ENCODE data around the gene KCTD15.

DNA sequence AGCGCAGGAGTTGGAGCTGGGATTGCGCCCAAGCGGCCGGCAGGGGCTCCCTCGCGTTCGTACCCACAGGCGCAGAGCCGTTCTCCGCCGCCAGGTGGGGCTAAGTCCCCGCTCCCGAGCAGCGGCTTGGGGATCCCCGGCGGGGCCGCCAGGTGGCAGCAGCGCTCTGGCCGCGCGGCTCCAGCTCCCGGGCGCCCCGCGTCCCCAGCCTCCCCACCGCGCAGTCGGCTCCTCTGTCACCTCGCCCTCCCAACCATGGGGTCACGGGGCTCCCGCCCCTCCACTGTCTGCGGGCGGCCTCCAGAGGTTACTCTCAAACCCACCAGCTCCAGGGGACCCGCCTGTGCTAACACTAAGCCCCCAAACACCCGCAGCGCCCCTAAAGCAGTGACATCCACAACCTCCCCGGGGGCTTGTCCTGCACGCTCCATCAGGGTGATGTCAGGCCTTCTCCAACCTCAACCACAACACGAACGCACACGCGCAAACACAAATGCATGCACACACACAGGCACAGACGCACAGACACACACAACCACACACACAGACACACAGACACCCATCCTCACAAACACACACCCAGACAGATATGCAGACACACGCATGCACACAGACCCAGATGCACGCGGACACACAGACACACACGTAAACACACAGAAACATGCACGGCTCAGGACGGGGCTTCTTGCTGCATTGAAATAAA is 18.4 kb upstream of the KCTD15 start:
- no peak for TF ChIP-seq JUND (IDR thresholded peaks at IDR 0.05)
- TF ChIP-seq, protein P1, sequence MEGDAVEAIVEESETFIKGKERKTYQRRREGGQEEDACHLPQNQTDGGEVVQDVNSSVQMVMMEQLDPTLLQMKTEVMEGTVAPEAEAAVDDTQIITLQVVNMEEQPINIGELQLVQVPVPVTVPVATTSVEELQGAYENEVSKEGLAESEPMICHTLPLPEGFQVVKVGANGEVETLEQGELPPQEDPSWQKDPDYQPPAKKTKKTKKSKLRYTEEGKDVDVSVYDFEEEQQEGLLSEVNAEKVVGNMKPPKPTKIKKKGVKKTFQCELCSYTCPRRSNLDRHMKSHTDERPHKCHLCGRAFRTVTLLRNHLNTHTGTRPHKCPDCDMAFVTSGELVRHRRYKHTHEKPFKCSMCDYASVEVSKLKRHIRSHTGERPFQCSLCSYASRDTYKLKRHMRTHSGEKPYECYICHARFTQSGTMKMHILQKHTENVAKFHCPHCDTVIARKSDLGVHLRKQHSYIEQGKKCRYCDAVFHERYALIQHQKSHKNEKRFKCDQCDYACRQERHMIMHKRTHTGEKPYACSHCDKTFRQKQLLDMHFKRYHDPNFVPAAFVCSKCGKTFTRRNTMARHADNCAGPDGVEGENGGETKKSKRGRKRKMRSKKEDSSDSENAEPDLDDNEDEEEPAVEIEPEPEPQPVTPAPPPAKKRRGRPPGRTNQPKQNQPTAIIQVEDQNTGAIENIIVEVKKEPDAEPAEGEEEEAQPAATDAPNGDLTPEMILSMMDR (IDR thresholded peaks at IDR 0.05; ENCODE audit: low read depth, low read length, missing input control): peak; percentile 100
- TF ChIP-seq YY1 (IDR thresholded peaks at IDR 0.05): no peak
- TF ChIP-seq, protein P2, sequence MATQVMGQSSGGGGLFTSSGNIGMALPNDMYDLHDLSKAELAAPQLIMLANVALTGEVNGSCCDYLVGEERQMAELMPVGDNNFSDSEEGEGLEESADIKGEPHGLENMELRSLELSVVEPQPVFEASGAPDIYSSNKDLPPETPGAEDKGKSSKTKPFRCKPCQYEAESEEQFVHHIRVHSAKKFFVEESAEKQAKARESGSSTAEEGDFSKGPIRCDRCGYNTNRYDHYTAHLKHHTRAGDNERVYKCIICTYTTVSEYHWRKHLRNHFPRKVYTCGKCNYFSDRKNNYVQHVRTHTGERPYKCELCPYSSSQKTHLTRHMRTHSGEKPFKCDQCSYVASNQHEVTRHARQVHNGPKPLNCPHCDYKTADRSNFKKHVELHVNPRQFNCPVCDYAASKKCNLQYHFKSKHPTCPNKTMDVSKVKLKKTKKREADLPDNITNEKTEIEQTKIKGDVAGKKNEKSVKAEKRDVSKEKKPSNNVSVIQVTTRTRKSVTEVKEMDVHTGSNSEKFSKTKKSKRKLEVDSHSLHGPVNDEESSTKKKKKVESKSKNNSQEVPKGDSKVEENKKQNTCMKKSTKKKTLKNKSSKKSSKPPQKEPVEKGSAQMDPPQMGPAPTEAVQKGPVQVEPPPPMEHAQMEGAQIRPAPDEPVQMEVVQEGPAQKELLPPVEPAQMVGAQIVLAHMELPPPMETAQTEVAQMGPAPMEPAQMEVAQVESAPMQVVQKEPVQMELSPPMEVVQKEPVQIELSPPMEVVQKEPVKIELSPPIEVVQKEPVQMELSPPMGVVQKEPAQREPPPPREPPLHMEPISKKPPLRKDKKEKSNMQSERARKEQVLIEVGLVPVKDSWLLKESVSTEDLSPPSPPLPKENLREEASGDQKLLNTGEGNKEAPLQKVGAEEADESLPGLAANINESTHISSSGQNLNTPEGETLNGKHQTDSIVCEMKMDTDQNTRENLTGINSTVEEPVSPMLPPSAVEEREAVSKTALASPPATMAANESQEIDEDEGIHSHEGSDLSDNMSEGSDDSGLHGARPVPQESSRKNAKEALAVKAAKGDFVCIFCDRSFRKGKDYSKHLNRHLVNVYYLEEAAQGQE (IDR thresholded peaks at IDR 0.05): no peak
- TF ChIP-seq FOXA1 (IDR thresholded peaks at IDR 0.05): no peak
- TF ChIP-seq HNF4A (conservative IDR thresholded peaks at IDR 0.05): no peak
- no peak for TF ChIP-seq TAF1 (conservative IDR thresholded peaks at IDR 0.05)
- TF ChIP-seq, protein P3, sequence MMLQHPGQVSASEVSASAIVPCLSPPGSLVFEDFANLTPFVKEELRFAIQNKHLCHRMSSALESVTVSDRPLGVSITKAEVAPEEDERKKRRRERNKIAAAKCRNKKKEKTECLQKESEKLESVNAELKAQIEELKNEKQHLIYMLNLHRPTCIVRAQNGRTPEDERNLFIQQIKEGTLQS (IDR thresholded peaks at IDR 0.05): no peak
- TF ChIP-seq EGR1 (IDR thresholded peaks at IDR 0.05; ENCODE audit: low read depth in 2 of 2): no peak
- TF ChIP-seq MAX (IDR thresholded peaks at IDR 0.05): no peak
